ENCODE results near the gene CEBPA. TPM values are rescaled to one million over a fixed set of nuclear protein-coding genes. Genes with fewer than 3 reads are reported as not detected.

CEBPA gene
- total and polyA plus RNA-seq, 2 experiments from 2014 or later, result 0.50 to 2.6 TPM

- Mint-ChIP-seq H3K4me3 (no peak overlapping the region), H3K9me3 (peaks cover 4% of the 10 kb centered on the region; the same call in 2 of the 3 replicates), H3K27ac (no peak overlapping the region), H3K4me1 (peaks cover 2% of the 10 kb centered on the region; the same call in 1 of the 3 replicates), H3K27me3 (ENCODE audit: insufficient read depth, low read depth, poor library complexity) (peaks cover 7% of the 10 kb centered on the region), H3K36me3 (ENCODE audit: low read depth) (no peaks in the 10 kb centered on the region)
- no peaks in the 10 kb centered on the region for H4K20me1 ChIP-seq (replicated peaks; ENCODE audit: insufficient read depth)
- H3K9me2 ChIP-seq (ENCODE audit: insufficient read depth), result no peaks in the 10 kb centered on the region
- ATAC-seq, result no peak
- H3K4me3 ChIP-seq, result no peak overlapping the region
- H3K4me2 ChIP-seq, result no peak overlapping the region
- H3K79me2 ChIP-seq (replicated peaks; ENCODE audit: insufficient read depth), result no peaks in the 10 kb centered on the region
- TF ChIP-seq REST (IDR thresholded peaks at IDR 0.05; ENCODE audit: unreplicated experiment) (no peak), ZNF462 (CRISPR knock-in tag; IDR thresholded peaks at IDR 0.05) (no peak), CTCF (conservative IDR thresholded peaks at IDR 0.05; ENCODE audit: low read depth in 2 of 2) (no peak), JUNB (IDR thresholded peaks at IDR 0.05; ENCODE audit: unreplicated experiment) (no peak), EZH2phosphoT487 (IDR thresholded peaks at IDR 0.05; ENCODE audit: unreplicated experiment) (no peak), CREB1 (CRISPR knock-in tag; IDR thresholded peaks at IDR 0.05; ENCODE audit: low read depth) (no peak), ZNF114 (CRISPR knock-in tag; IDR thresholded peaks at IDR 0.05) (no peak), NANOG (IDR thresholded peaks at IDR 0.05; ENCODE audit: borderline replicate concordance) (no peak), STAT1 (IDR thresholded peaks at IDR 0.05; ENCODE audit: unreplicated experiment) (no peak), ZNF331 (CRISPR knock-in tag; IDR thresholded peaks at IDR 0.05; ENCODE audit: low read depth) (no peak), ETS1 (IDR thresholded peaks at IDR 0.05) (no peak), POLR2AphosphoS5 (IDR thresholded peaks at IDR 0.05; ENCODE audit: low read depth) (no peak), EZH2 (IDR thresholded peaks at IDR 0.05; ENCODE audit: low read depth, unreplicated experiment) (no peak)
- H2AFZ ChIP-seq, result no peak overlapping the region
- no peaks in the 10 kb centered on the region for H3K27me3 ChIP-seq (ENCODE audit: insufficient read depth)
- DNase-seq (ENCODE audit: low spot score), result no peak
- no peaks in the 10 kb centered on the region for H3K4me1 ChIP-seq (ENCODE audit: insufficient read depth)
- no peaks in the 10 kb centered on the region for H3F3A ChIP-seq (replicated peaks; ENCODE audit: low read depth)
- H3K27ac ChIP-seq (ENCODE audit: low read depth), result no peak overlapping the region
- H3K36me3 ChIP-seq (ENCODE audit: insufficient read depth), result no peaks in the 10 kb centered on the region; the same call in 1 of the 2 replicates
Observed at GRCh38 chr19:33254245-33254824, 48.0 kb downstream of the CEBPA start.

All from GM23338 (cell line).